ENCODE data around the gene ABI3. TPM values are rescaled to one million over a fixed set of nuclear protein-coding genes. Genes with fewer than 3 reads are reported as not detected.

The ABI3 gene
- total RNA-seq, 4 donors from 2014 or later, result 1.1 to 6.6 (median 5.0) TPM

DNA sequence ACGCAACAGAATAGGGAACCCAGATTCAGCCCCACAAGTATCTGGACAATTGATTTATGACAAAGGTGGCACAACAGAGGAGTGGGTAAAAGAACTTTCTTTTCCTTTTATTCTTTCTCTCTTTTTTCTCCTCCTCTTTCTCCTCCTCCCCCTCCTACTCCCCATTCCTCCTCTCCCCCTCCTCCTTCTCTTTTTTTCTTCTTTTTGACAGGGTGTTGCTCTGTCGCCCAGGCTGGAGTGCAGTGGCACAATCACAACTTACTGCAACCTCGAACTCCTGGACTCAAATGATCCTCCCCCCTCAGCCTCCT lies 16.3 kb upstream of the ABI3 start:
- no peaks in the 10 kb centered on the region for H3K36me3 ChIP-seq
- peak overlapping the region in 3 of 4 donors; percentile 73 to 97 (median 94) for H3K27ac ChIP-seq
- 17 to 35% methylated on average over 1 to 3 of the region's 3 CpGs for WGBS, 2 donors (ENCODE audit: low coverage in 1 of 2)
- no peaks in the 10 kb centered on the region for H3K9me3 ChIP-seq
- peaks cover 0 to 22% (median 0%) of the 10 kb centered on the region in 3 donors for H3K4me1 ChIP-seq
- H3K27me3 ChIP-seq, result no peaks in the 10 kb centered on the region
- ATAC-seq, result no peak
- H3K4me3 ChIP-seq, result peak overlapping the region in 1 of 2 donors; percentile 65
- TF ChIP-seq POLR2AphosphoS5 (IDR thresholded peaks at IDR 0.05), result no peak
- no peak for TF ChIP-seq POLR2A (IDR thresholded peaks at IDR 0.05)
- TF ChIP-seq EP300 (IDR thresholded peaks at IDR 0.05), result no peak
- TF ChIP-seq, protein P1, sequence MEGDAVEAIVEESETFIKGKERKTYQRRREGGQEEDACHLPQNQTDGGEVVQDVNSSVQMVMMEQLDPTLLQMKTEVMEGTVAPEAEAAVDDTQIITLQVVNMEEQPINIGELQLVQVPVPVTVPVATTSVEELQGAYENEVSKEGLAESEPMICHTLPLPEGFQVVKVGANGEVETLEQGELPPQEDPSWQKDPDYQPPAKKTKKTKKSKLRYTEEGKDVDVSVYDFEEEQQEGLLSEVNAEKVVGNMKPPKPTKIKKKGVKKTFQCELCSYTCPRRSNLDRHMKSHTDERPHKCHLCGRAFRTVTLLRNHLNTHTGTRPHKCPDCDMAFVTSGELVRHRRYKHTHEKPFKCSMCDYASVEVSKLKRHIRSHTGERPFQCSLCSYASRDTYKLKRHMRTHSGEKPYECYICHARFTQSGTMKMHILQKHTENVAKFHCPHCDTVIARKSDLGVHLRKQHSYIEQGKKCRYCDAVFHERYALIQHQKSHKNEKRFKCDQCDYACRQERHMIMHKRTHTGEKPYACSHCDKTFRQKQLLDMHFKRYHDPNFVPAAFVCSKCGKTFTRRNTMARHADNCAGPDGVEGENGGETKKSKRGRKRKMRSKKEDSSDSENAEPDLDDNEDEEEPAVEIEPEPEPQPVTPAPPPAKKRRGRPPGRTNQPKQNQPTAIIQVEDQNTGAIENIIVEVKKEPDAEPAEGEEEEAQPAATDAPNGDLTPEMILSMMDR (IDR thresholded peaks at IDR 0.05), result no peak

DNA sequence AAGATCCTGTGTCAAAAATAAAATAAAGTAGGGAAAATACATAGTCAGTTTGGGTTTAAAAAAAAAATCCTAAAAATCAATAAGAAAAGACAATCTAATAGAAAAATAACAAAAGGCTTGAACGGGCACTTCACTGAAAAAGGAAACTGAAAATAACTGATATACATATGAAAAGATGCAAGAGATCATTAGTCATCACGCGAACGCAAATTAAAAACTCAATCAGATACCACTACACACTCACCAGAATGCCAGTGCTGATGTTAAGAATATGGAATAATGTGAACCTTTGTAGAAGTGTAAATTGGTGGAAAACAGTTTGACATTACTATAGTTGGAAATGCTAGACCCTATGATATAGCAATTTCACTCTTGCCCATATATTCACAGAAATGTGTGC lies 14.8 kb upstream of the ABI3 start:
- no peak for ATAC-seq
- 40 to 86% methylated on average over 4 of the region's 4 CpGs for WGBS, 2 donors (ENCODE audit: low coverage in 1 of 2)

DNA sequence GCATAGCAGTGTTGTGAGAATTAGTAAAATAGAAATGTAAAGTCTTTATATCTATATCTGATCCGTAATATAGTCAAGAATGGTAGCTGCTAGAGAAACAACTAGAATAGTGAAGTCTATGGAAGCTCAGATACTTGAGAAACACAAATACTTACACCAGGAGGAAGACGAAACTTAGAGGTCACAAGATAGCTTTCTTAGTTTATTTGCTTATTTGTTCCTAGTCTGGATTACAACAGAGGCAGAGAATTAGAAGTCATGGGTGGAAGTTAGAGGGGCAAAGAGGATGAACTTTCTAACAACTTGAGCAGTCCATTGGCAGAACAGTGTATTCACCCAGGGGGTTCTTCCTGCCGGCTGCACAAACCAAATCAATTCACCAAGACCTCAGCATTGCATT lies 14.0 kb upstream of the ABI3 start:
- Histone ChIP-seq H3K9me3 (no peaks in the 10 kb centered on the region), H3K4me3 (no peak overlapping the region), H3K4me1 (peaks cover 0 to 15% (median 0%) of the 10 kb centered on the region in 3 donors), H3K36me3 (no peaks in the 10 kb centered on the region), H3K27ac (no peak overlapping the region), H3K27me3 (no peaks in the 10 kb centered on the region)
- ATAC-seq, result no peak
- no peak for TF ChIP-seq POLR2AphosphoS5 (IDR thresholded peaks at IDR 0.05)
- TF ChIP-seq POLR2A (IDR thresholded peaks at IDR 0.05), result no peak
- 79 to 100% methylated on average over 1 to 3 of the region's 3 CpGs for WGBS, 2 donors (ENCODE audit: low coverage in 1 of 2)

More for the DNA sequence above, 14.8 kb upstream of the ABI3 start:
- H3K4me1 ChIP-seq, result peaks cover 0 to 22% (median 0%) of the 10 kb centered on the region in 3 donors
- H3K27ac ChIP-seq, result no peak overlapping the region
- no peaks in the 10 kb centered on the region for H3K27me3 ChIP-seq
- H3K9me3 ChIP-seq, result no peaks in the 10 kb centered on the region
- no peak overlapping the region for H3K4me3 ChIP-seq
- H3K36me3 ChIP-seq, result no peaks in the 10 kb centered on the region
- TF ChIP-seq POLR2AphosphoS5 (IDR thresholded peaks at IDR 0.05) (no peak), EP300 (IDR thresholded peaks at IDR 0.05) (no peak), POLR2A (IDR thresholded peaks at IDR 0.05) (no peak)
- TF ChIP-seq, protein P1 (IDR thresholded peaks at IDR 0.05), result no peak

DNA sequence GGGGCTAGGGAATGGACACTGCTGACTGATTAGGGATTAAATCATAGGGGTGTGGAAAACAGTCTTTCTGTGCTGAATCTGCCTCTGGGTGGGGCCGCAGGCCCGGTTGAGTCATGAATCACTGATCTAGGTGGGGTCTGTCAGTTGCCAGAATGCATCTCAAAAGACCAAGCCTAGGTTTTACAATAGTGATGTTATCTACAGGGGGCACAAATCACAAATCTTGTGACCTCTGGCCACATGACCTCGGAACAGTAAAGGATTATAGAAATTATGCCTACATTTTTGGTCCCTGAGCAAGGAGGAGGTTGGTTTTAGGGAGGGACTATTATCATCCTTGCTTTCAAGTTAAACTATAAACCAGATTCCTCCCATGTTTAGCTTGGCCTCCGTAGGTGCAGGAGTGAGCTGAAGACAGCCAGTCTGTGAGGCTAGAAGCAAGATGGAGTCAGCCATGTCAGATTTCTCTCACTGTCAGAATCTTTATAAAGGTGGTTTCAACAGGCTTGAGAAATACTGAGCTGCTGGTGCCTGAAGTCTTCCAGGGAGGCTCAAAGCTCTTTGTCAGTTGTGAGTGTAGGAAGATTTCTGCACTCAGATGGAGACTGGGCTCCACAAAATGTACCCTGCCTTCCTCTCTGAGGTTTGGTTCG lies 13.0 kb upstream of the ABI3 start:
- no peak for ATAC-seq
- Histone ChIP-seq H3K4me3 (no peak overlapping the region), H3K27ac (no peak overlapping the region), H3K4me1 (peaks cover 0 to 12% (median 0%) of the 10 kb centered on the region in 3 donors), H3K36me3 (no peaks in the 10 kb centered on the region), H3K9me3 (no peaks in the 10 kb centered on the region), H3K27me3 (no peaks in the 10 kb centered on the region)
- 38 to 42% methylated on average over 5 of the region's 5 CpGs for WGBS, 2 donors (ENCODE audit: low coverage in 1 of 2)
- no peak for TF ChIP-seq POLR2AphosphoS5 (IDR thresholded peaks at IDR 0.05)
- TF ChIP-seq, protein P1 (IDR thresholded peaks at IDR 0.05), result no peak
- TF ChIP-seq EP300 (IDR thresholded peaks at IDR 0.05), result no peak
- no peak for TF ChIP-seq POLR2A (IDR thresholded peaks at IDR 0.05)

DNA sequence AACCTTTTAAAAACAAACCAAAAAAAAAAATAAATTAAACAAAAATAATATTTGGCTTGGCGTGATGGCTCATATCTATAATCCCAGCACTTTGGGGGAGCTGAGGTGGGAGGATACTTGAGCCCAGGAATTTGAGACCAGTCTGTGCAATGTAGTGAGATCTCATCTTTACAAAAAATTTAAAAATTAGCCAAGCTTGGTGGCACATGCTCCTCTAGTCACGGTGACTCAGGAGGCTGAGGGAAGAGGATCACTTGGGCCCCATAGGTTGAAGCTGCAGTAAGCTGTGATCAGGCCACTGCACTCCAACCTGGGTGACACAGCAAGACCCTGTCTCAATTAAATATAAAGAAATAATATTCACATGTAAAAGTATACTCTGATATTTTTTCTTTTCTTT lies 12.3 kb upstream of the ABI3 start:
- H3K9me3 ChIP-seq, result no peaks in the 10 kb centered on the region
- no peak for TF ChIP-seq POLR2A (IDR thresholded peaks at IDR 0.05)
- TF ChIP-seq EP300 (IDR thresholded peaks at IDR 0.05), result no peak
- TF ChIP-seq, protein P1 (IDR thresholded peaks at IDR 0.05), result no peak
- TF ChIP-seq POLR2AphosphoS5 (IDR thresholded peaks at IDR 0.05), result no peak
- no peak for ATAC-seq
- no peak overlapping the region for H3K4me3 ChIP-seq
- peaks cover 0 to 10% (median 0%) of the 10 kb centered on the region in 3 donors for H3K4me1 ChIP-seq
- H3K27ac ChIP-seq, result no peak overlapping the region
- no peaks in the 10 kb centered on the region for H3K27me3 ChIP-seq
- no peaks in the 10 kb centered on the region for H3K36me3 ChIP-seq
- 63 to 87% methylated on average over 1 to 2 of the region's 2 CpGs for WGBS, 2 donors (ENCODE audit: low coverage in 1 of 2)

Measured in gastroesophageal sphincter (tissue), 4 donors.